ENCODE data around the gene IMPA2. TPM values are rescaled to one million over a fixed set of nuclear protein-coding genes. Genes with fewer than 3 reads are reported as not detected.
A peak's percentile ranks its signal among the peaks of the same experiment; 100 is the strongest.

IMPA2 gene
- total and polyA plus RNA-seq, 2 of the 13 experiments (the other 11 are each of a cell fraction or from before 2014, with no cell fraction given) = 37.8 to 71.8 TPM

GRCh38 chr18:11955239-11956029 is 25.9 kb upstream of the IMPA2 start (continued):
- TF ChIP-seq ZSCAN29 (CRISPR knock-in tag; conservative IDR thresholded peaks at IDR 0.05) (no peak), ZBTB42 (CRISPR knock-in tag; IDR thresholded peaks at IDR 0.05) (no peak), JUND (CRISPR knock-in tag; IDR thresholded peaks at IDR 0.05) (peak; percentile 79; the same call in 1 of the 2 replicates), ATF2 (CRISPR knock-in tag; IDR thresholded peaks at IDR 0.05) (no peak; the same call in 1 of the 2 replicates), ONECUT2 (CRISPR knock-in tag; IDR thresholded peaks at IDR 0.05) (no peak), ZNF12 (CRISPR knock-in tag; IDR thresholded peaks at IDR 0.05) (peak; percentile 100), ELF1 (CRISPR knock-in tag; IDR thresholded peaks at IDR 0.05) (no peak), SMAD3 (CRISPR knock-in tag; IDR thresholded peaks at IDR 0.05) (0 out of 2 replicates have a peak, but pooled peaks have one; percentile 39), MAF1 (CRISPR knock-in tag; IDR thresholded peaks at IDR 0.05; ENCODE audit: borderline replicate concordance) (no peak), ZNF83 (CRISPR knock-in tag; IDR thresholded peaks at IDR 0.05; ENCODE audit: borderline replicate concordance) (no peak), SNAPC5 (CRISPR knock-in tag; IDR thresholded peaks at IDR 0.05; ENCODE audit: borderline replicate concordance) (no peak), NFE2 (CRISPR knock-in tag; IDR thresholded peaks at IDR 0.05) (no peak), KLF16 (CRISPR knock-in tag; IDR thresholded peaks at IDR 0.05) (peak in 1 of 2 experiments; percentile 55; a peak in 1 of 4 replicates), ZNF577 (CRISPR knock-in tag; IDR thresholded peaks at IDR 0.05; ENCODE audit: borderline replicate concordance, low read depth) (no peak), ZSCAN21 (CRISPR knock-in tag; IDR thresholded peaks at IDR 0.05; ENCODE audit: borderline replicate concordance) (no peak), ZNF18 (CRISPR knock-in tag; IDR thresholded peaks at IDR 0.05; ENCODE audit: insufficient replicate concordance) (peak; percentile 42), ZMAT5 (CRISPR knock-in tag; IDR thresholded peaks at IDR 0.05; ENCODE audit: borderline replicate concordance, low read depth) (no peak), DZIP1 (CRISPR knock-in tag; IDR thresholded peaks at IDR 0.05) (no peak), ZBTB21 (CRISPR knock-in tag; IDR thresholded peaks at IDR 0.05) (no peak), FOXO1 (CRISPR knock-in tag; IDR thresholded peaks at IDR 0.05) (no peak; the same call in 1 of the 2 replicates), NCOR1 (IDR thresholded peaks at IDR 0.05; ENCODE audit: borderline replicate concordance, low read length) (no peak)

Measured in HepG2 (cell line).